DOHH2 (cell line): ENCODE results near the gene ULBP1.
"Not testable (repeated sequence)": the region's sequence is repeated elsewhere in the genome, so short reads cannot be mapped to it uniquely, and the experiment has no call there.

Source experiments
- H3F3A ChIP-seq: fragments of 200-600 bp; sonication (generic), shearing (Covaris generic); 2 replicates; pipeline ENCODE4 v1.6.0; 2016; ENCODE audit warnings: antibody characterized with exemption, mild to moderate bottlenecking; ENCODE audit not compliant: control insufficient read depth, insufficient read depth
- H3K27ac ChIP-seq: fragments of 200-600 bp; sonication (generic); 2 replicates; pipeline ENCODE4 v1.5.1; 2014; ENCODE audit warnings: low read depth, mild to moderate bottlenecking, low read length, moderate library complexity
- H3K27me3 ChIP-seq: fragments of 200-600 bp; sonication (generic); 2 replicates; pipeline ENCODE4 v1.6.1; 2014; ENCODE audit warnings: mild to moderate bottlenecking, low read length, mixed read lengths; ENCODE audit not compliant: control insufficient read depth
- H3K36me3 ChIP-seq: fragments of 200-600 bp; sonication (generic); 2 replicates; pipeline ENCODE4 v1.6.1; 2014; ENCODE audit warnings: mild to moderate bottlenecking, low read length, moderate library complexity, mixed read lengths; ENCODE audit not compliant: control insufficient read depth
- H3K4me1 ChIP-seq: fragments of 200-600 bp; sonication (generic); 2 replicates; pipeline ENCODE4 v1.6.1; 2014; ENCODE audit warnings: mild to moderate bottlenecking, low read length, mixed read lengths; ENCODE audit not compliant: control insufficient read depth
- H3K4me2 ChIP-seq: fragments of 200-600 bp; sonication (generic); 2 replicates; pipeline ENCODE4 v1.6.0; 2014; ENCODE audit warnings: mild to moderate bottlenecking, low read length, moderate library complexity
- H3K4me3 ChIP-seq: fragments of 200-600 bp; sonication (generic); 2 replicates; pipeline ENCODE4 v1.5.1; 2014; ENCODE audit warnings: mild to moderate bottlenecking, low read length, mixed read lengths
- H3K79me2 ChIP-seq: fragments of 200-600 bp; sonication (generic); 2 replicates; pipeline ENCODE4 v1.6.1; 2014; ENCODE audit warnings: mild to moderate bottlenecking, low read length, mixed read lengths; ENCODE audit not compliant: control insufficient read depth
- H3K9me2 ChIP-seq: fragments of 200-600 bp; sonication (generic); replicated peaks from 2 replicates; pipeline ENCODE4 v1.6.1; 2014; ENCODE audit warnings: mild to moderate bottlenecking, low read length, mixed read lengths; ENCODE audit not compliant: control insufficient read depth
- H3K9me3 ChIP-seq: fragments of 200-600 bp; sonication (generic); 2 replicates; pipeline ENCODE4 v1.6.1; 2014; ENCODE audit warnings: antibody characterized with exemption, low read length, mixed read lengths; ENCODE audit not compliant: control insufficient read depth, insufficient read depth
- H4K20me1 ChIP-seq: fragments of 200-600 bp; sonication (generic); 2 replicates; pipeline ENCODE4 v1.6.0; 2014; ENCODE audit warnings: low read depth, mild to moderate bottlenecking, antibody characterized with exemption, low read length, moderate library complexity; ENCODE audit not compliant: control insufficient read depth, insufficient read depth
- EZH2phosphoT487 ChIP-seq: fragments of 200-600 bp; sonication (generic); IDR thresholded peaks from 2 replicates; pipeline ENCODE4 v1.6.1; 2017; ENCODE audit warnings: borderline replicate concordance, mild to moderate bottlenecking, antibody characterized with exemption, low read length, moderate library complexity, mixed read lengths
- TF ChIP-seq, protein P1 (sequence below): fragments of 200-600 bp; sonication (generic); IDR thresholded peaks from one replicate; pipeline ENCODE4 v1.5.1; 2014; ENCODE audit warnings: antibody characterized with exemption, mild to moderate bottlenecking, low read depth, low read length; ENCODE audit not compliant: poor library complexity, severe bottlenecking

Gene ULBP1

DNA sequence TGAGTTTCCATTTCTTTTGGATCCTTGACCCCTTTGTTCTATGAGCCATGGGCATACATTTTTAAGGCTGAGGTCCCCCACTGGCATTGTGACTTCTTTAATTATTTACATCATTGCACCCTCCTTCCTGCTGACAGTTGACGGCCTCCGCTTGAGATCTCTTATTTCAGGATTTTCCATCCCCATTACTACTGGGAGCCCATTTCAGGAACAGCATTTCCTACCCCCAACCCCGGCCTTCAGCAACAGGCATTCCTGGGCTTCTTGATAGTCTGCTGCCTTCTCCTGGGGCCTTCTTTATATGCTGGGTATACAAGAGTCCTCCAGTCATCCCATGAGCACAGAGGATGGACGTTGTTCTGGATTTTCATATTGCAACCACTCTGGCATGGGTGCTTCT is 3.8 kb downstream of the ULBP1 start:
- Histone ChIP-seq H3K9me2 (no peaks in the 10 kb centered on the region), H3K4me3 (no peak overlapping the region), H4K20me1 (no peaks in the 10 kb centered on the region), H3K4me2 (no peak overlapping the region), H3K36me3 (no peaks in the 10 kb centered on the region), H3K4me1 (0 out of 2 replicates have a peak, but pooled peaks cover 4% of the 10 kb centered on the region), H3K27me3 (peaks cover 6% of the 10 kb centered on the region), H3K79me2 (no peaks in the 10 kb centered on the region), H3F3A (no peaks in the 10 kb centered on the region), H3K9me3 (peaks cover 5% of the 10 kb centered on the region; the same call in 1 of the 2 replicates), H3K27ac (no peak overlapping the region)
- no peak for TF ChIP-seq EZH2phosphoT487
- TF ChIP-seq, protein P1, sequence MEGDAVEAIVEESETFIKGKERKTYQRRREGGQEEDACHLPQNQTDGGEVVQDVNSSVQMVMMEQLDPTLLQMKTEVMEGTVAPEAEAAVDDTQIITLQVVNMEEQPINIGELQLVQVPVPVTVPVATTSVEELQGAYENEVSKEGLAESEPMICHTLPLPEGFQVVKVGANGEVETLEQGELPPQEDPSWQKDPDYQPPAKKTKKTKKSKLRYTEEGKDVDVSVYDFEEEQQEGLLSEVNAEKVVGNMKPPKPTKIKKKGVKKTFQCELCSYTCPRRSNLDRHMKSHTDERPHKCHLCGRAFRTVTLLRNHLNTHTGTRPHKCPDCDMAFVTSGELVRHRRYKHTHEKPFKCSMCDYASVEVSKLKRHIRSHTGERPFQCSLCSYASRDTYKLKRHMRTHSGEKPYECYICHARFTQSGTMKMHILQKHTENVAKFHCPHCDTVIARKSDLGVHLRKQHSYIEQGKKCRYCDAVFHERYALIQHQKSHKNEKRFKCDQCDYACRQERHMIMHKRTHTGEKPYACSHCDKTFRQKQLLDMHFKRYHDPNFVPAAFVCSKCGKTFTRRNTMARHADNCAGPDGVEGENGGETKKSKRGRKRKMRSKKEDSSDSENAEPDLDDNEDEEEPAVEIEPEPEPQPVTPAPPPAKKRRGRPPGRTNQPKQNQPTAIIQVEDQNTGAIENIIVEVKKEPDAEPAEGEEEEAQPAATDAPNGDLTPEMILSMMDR = no peak

GRCh38 chr6:149967999-149968398 is 4.3 kb downstream of the ULBP1 start:
- H3K9me3 ChIP-seq, H3K9me2 ChIP-seq, H3K4me1 ChIP-seq, H3K4me2 ChIP-seq, H3K79me2 ChIP-seq, H3K36me3 ChIP-seq, H3K4me3 ChIP-seq, H4K20me1 ChIP-seq, H3K27ac ChIP-seq, H3K27me3 ChIP-seq, H3F3A ChIP-seq: not testable (repeated sequence)

GRCh38 chr6:149968909-149969308 is 5.2 kb downstream of the ULBP1 start:
- H3K27ac ChIP-seq, H3F3A ChIP-seq, H3K9me3 ChIP-seq, H4K20me1 ChIP-seq, H3K4me3 ChIP-seq, H3K36me3 ChIP-seq, H3K4me2 ChIP-seq, H3K27me3 ChIP-seq, H3K79me2 ChIP-seq, H3K4me1 ChIP-seq, H3K9me2 ChIP-seq: not testable (repeated sequence)

- H3K4me1 ChIP-seq = no peaks in the 10 kb centered on the region
- H3K79me2 ChIP-seq = no peaks in the 10 kb centered on the region
- H3K9me3 ChIP-seq = peaks cover 3% of the 10 kb centered on the region; the same call in 1 of the 2 replicates
- no peaks in the 10 kb centered on the region for H3K9me2 ChIP-seq
- H3K27ac ChIP-seq = no peak overlapping the region
- H3K36me3 ChIP-seq = no peaks in the 10 kb centered on the region
- H3F3A ChIP-seq = no peaks in the 10 kb centered on the region
- TF ChIP-seq, protein P1 = no peak
- TF ChIP-seq EZH2phosphoT487 = no peak
- H3K4me2 ChIP-seq = no peak overlapping the region
- H3K4me3 ChIP-seq = no peak overlapping the region
- peaks cover 10% of the 10 kb centered on the region for H3K27me3 ChIP-seq
- no peaks in the 10 kb centered on the region for H4K20me1 ChIP-seq
Observed at GRCh38 chr6:149969635-149970034, 5.9 kb downstream of the ULBP1 start.

DNA sequence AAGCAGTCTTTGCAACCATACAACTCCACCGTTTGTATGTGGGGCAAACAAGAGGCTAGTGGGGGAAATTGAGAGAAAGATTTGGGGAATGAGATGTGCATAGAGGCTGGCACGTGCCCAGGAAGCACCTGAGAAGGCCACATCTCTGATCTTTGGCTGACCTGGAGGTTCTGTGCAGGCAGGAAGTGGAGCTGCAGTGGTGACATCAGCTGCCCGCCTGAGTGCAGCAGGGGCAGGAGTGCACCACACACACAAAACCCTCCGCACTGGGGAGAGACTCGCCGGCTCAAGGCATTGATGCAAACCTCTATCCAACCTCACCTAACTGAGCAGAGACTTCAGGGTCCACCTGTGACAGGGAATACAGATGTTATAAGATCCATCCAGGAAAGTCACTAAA is 10.7 kb downstream of the ULBP1 start:
- H3K9me3 ChIP-seq, H3K4me3 ChIP-seq, H3K9me2 ChIP-seq, H3K4me1 ChIP-seq, H3K79me2 ChIP-seq, H3K4me2 ChIP-seq, H3K36me3 ChIP-seq, H3K27ac ChIP-seq, H3F3A ChIP-seq, H4K20me1 ChIP-seq: not testable (repeated sequence)
- H3K27me3 ChIP-seq = peaks cover 29% of the 10 kb centered on the region
